Stimulated activated CD4-positive, alpha-beta T cell treated with anti-CD3 and anti-CD28 coated beads, Interleukin-2, amount 100 ng/mL, for 24 hours (primary cell): ENCODE data around the gene CYB5B.
A peak's percentile ranks its signal among the peaks of the same experiment; 100 is the strongest.

Source experiments
- DNase-seq, 2 donors: peaks; one replicate each; pipeline ENCODE4 v3.0.0-alpha.2; 2020

The CYB5B gene

GRCh38 chr16:69448470-69449193 is 24.2 kb downstream of the CYB5B start:
- no peak for DNase-seq

GRCh38 chr16:69451166-69451565 is 26.7 kb downstream of the CYB5B start:
- no peak for DNase-seq

DNA sequence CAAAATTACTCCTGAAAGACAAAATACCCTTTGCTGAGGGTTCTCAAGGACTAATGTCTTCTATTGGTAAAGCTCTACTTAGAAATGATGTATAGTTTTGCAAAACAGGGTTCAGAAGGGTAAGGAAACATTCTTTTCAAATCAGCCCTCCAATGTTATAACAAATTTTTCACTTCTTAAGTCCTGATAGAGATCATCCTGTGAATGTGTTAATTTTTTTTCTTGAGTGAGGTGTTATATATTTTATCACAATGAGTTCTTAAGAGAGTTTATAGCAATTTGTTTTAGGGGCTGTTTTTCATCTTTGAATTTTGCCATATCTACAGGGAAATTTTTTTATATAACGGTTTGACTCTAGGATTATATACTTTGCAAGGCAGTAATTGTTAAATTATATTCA is 29.5 kb downstream of the CYB5B start:
- no peak for DNase-seq

DNA sequence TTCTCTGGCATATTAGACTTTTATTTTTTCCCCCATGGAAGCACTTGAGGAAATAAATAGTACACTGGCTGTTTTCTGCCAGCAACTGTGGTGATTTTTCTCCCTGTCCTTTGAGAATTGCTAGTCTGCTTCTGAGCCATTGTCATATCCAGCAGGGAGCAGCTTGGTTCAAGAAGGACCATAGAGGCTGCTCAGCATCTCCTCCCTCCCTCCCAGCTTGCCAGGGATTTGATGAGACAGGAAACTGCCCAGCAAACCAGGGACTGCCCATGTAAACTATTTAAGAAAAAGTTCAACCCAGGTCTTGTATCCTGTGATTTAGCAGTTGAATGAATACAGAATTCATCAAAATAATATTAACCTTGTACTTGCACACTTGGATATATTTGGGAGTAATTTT is 39.5 kb downstream of the CYB5B start:
- no peak for DNase-seq

DNA sequence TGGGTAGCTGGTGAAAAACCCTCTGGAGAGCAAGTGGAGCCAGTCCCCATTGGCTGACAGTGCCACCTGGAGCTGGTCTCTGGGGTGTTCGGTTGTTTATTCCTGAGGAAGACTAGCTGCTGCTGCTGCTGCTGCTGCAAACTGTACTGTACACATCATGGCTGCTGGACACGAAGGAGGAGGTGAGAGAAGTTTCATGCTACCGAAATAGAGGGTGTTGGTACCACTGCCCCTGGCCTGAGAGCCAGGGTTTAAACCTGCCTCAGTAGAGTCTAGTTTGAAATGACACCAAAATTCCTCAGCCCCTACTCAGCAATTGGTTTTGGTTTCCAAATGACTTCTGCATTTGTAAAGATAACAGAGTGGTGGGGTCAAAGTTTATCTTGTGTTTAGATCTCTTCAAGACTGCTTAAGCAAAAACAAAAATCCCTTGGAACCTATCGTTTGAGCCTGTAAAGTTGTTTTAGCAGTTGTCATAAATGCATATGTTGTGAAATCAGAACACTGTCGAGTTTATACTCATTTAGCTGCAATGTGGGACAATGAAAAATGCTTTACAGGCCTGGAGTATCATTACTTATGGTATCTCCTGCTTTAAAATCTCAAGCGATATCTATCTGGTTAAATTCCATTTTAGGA is 40.8 kb downstream of the CYB5B start:
- DNase-seq, result peak in 1 of 2 donors; percentile 7

DNA sequence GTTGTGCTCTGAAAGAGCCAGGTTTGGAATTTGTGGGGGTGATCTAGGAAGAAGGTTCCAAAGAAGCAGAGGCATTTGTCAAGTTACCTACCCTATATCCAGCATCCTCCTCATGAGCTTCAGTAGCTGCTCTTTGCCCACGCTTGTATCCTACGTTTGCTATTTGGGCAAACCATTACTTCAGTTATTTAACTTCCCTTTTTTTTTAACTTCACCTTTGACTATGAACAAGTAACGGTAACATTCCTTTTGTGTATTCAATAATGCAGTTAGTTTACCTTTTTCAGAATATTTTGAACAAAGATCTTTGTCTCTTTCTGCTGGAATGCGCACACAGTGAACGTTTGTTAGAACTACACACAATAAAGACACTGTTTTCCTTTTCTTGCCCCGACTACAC is 41.5 kb downstream of the CYB5B start:
- no peak for DNase-seq

DNA sequence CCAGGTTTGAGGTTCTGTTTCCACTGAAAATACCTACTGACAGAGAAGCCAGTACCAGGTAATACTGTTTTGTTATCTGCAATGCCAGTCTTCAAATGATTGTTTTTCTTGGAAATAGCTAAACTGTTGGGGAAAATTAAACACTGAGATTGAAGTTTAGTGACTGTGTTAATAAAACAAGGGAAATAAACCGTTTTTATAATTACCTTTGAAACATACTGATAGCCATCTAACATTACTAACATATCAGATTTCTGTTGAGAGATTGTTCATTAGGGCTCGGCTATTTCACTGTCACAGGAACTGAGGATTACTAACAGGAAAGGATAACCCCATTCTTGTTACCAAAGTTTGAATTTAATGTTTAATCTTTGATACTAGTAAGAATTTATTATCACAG is 42.1 kb downstream of the CYB5B start:
- DNase-seq, result no peak

DNA sequence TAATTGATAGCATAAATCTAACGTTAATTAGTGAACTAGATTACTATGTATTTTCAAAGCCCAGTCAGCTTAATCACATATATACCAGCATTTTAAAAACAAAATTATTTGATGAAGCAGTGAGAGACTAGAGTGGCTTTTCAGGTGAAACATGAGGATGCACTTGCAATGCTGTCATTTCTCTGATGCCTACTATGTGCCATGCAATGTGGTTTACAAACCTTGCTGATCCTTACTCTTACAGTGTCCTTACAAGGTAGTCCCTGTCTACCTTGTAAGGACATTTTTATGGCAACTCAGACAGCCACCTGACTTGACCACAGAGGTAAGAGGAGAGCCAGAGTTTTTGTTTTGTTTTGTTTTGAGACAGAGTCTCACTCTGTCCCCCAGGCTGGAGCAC is 42.7 kb downstream of the CYB5B start:
- DNase-seq, result no peak

- DNase-seq, result no peak
These were observed 43.2 kb downstream of the CYB5B start for GRCh38 chr16:69467531-69468204.

DNA sequence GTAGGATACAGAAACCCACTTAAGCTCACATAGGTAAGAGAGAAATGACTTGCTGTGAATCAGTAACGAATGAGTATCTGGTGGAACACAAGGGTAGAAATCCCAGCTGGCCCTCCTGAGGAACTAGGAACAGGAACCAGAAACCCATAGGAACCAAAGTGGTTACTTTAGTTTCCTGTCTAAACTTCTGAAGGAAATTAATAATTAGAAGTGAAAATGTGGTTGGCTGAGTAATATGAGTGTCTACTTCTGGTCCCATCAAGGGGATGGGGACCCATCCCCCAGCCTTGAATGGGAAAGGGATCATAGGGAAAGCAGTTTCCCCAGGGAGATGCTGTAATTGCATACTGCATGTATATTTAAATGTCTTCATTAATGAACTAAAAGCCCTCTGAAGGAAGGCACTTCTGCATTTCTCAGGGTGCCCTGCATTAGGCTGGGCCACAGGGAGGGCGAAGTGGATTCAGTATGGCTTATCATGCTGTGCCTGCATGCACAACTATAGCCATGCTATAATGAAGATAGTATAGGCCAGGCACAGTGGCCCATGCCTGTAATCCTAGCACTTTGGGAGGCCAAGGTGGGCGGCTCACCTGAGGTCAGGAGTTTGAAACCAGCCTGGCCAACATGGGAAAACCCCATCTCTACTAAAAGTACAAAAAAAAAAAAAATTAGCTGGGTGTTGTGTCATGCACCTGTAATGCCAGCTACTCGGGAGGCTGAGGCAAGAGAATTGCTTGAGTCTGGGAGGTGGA is 45.6 kb downstream of the CYB5B start:
- peak; percentile 33 to 41 for DNase-seq

DNA sequence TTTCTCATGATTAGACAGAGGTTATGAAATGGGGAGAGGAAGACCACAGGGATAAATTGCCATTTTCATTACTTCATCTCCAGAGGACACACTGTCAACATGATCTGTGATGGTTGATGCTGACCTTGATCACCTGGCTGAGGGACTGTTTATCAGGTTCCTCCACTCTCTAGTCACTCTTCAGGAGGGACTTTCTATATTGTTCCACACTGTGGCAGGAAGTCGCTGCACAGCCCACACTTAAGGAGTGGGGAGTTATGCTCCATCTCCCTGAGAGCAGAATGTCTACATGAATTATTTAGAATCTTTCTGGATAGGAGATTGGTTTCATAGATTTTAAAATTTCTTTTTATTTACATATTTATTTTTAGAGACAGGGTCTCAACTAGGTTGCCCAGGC is 46.7 kb downstream of the CYB5B start:
- no peak for DNase-seq

GRCh38 chr16:69474408-69474807 is 50.0 kb downstream of the CYB5B start:
- no peak for DNase-seq

- DNase-seq, result no peak
These were observed 52.6 kb downstream of the CYB5B start for GRCh38 chr16:69476920-69477443.

DNA sequence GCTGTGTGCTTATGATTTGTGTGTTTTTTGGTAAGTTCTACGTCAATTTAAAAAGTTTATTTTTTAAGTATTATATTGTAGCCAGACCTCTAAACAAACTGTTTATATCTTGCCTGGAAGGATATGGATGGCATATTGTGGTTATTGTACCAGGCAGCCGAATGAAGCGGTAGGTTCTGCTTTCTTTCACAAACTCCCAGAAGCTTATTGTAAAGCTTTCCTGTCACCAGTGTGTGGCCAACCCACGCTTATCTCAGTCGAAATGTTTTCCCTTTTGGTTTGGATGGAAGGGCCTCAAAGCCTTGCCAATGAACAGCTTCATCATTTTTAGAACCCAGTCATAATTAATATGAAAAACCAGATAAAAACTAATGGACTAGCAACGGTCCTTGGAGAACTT is 53.1 kb downstream of the CYB5B start:
- DNase-seq, result no peak

DNA sequence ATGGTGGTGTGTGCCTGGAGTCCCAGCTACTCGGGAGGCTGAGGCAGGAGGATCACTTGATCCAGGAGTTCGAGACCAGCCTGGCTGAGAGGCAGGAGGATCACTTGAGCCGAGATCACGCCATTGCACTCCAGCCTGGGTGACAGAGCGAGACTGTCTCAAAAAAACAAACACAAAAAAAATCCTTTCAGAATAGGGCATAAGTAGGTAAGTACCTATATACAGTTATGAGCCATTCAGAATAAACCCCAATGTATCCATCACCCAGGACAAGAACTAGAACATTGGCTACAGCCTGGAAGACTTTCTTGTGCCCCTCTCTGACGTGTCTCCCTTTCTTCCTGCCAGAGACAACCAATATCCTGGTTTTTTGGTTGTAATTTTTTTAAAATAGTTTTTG is 54.3 kb downstream of the CYB5B start:
- no peak for DNase-seq

GRCh38 chr16:69479775-69480174 is 55.4 kb downstream of the CYB5B start:
- DNase-seq, result no peak

GRCh38 chr16:69481901-69482341 is 57.5 kb downstream of the CYB5B start:
- no peak for DNase-seq

- DNase-seq, result no peak
These were observed 58.1 kb downstream of the CYB5B start for GRCh38 chr16:69482410-69482991.

GRCh38 chr16:69483611-69484010 is 59.2 kb downstream of the CYB5B start:
- DNase-seq, result no peak

GRCh38 chr16:69485361-69485760 is 60.9 kb downstream of the CYB5B start:
- no peak for DNase-seq

DNA sequence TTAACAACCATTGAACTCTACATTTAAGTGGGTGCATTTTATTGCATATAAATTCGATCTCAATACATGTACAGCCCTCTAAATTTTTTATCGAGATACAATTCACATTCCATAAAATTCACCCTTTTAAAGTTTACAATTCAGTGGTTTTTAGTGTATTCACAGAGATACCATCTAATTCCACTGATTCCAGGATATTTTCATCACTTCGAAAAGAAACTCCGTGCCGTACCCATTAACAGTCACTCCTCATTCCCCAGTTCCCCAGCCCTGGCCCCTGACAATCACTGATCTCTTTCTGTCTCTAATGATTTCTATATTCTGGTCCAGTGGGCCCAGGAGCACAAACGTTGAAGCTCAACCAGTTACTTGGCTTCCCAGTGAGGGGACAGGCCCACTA is 61.4 kb downstream of the CYB5B start:
- DNase-seq, result no peak

- DNase-seq, result no peak
These were observed 61.9 kb downstream of the CYB5B start for GRCh38 chr16:69486272-69486671.

DNA sequence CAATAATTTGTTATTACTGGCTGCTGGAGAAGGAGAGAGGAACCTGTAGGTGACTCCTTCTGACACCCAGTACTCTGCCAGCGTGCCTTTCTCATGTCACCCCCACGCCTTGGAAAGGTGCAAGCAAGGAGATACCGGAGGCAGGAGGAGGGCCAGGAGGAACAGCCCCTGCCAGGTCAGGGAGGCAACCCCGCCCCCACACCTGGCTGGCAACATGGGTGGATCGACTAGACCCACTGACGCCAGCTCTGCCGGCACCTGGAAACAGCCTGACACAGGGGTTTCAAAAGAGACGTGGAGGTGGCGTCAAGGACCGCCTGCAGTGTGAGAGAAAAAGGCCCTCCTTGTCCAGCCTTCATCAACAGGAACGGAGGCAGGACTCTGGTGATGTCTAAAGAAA is 62.3 kb downstream of the CYB5B start:
- DNase-seq, result no peak
